HS-27A (cell line): ENCODE measurements around the gene SNRK.

Experiments
- DNase-seq: peaks from one replicate; pipeline ENCODE4 v3.0.0-alpha.2; 2012; ENCODE audit warnings: low read depth, missing footprints

The SNRK gene

DNA sequence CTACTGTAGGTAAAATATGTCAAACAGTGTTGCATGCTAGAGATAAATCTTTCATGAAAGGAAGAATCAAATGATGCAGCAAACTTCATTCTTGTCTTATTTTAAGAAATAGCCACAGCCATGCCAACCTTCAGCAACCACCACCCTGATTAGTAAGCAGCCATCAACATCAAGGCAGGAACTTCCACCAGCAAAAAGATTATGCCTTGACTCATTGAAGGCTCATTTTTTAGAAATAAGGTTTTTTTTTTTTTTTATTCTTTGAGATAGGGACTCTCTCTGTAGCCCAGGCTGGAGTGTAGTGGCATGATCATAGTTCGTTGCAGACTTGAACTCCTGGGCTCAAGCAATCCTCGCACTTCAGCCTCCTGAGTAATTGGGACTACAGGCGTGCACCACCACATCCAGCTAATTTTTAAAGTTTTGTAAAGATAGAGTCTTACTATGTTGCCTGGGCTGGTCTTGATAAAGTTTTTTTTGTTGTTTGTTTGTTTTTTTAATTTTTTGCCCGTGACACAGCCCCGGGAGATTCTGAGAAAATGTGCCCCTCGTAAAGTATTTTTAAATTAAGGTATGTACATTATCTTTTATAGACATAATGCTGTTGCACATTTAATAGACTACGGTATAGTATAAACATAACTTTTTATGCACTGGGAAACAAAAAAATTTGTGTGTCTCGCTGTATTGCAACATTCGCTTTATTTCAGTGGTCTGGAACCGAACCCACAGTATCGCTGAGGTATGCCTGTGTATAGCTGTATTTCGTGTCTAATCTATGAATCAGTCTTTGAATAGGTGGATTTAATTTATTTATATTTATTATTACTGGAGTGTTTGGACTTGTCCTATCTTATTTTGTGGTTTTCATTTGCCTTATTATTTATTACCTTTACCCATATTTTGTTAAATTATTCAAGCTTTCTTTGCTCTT, 23.3 kb downstream of the SNRK start:
- no peak for DNase-seq

DNA sequence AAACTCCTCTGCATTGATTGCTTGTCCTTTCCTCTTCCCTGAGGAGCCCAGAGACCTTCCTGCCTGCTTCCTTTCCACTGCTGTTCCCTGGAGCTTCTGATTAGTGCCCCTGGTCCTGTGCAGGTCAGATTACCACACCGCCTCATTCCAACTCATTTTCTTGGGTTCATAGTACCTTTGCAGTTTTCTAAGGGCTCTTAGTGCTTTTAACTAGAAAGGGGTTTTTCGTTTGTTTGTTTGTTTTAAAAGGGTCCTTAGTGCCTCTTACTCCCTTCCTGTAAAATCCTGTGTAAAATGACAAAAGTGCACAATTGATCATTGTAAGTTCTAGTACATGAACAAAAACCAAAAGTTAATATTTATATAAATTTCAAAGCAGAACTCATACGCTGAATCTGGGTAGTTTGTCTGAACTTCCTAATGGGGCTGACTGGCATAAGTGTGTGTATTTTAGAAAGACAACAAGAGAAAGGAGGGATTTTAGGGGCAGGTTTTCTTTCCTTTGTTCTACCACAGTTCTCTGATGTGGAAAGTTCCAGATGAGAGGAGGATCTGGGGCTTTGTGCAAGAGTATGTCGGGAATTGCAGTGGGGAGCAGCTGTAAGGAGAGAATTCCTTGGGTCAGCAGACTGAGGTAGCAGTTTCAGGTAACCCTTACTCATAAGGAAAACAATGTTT, 30.6 kb downstream of the SNRK start:
- no peak for DNase-seq

DNA sequence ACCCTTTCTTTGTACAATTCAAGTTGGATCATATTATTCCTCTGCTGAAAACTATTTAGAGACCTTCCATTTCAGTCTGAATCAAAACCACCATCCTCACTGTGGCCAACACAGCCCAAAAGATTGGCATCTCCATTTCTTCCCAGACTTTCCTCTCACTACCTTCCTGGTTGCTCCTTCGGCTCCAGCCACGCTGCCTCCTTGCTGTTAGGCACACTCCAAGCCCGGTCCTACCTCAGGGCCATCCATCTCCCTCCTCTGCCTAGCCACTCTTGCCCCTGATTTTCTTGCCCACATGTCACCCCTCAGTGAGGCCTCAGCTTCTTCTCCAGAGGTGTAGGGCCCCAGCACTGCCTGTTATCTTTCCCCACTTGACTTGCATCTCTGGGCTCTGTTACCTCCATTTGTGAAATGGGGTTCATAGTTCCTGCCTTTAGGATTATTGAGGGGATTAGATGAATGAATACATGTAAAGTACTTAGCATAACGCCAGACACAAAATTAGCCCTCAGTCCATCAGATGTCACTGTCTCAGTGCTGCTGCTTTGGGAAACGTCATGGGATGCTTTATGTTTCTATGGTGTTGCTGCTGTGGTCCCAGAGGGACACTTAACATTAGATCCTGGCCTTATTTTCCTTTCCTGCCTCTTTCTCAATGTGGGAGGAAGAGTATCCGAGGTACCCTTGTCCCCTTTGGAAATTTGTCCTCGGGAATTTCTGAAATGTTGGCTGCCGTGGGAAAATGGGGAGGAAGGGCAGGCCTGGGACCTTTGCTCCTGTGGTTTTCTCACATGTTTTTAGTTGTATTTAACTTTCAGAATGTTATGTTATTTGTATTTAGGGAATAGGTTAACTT, 31.3 kb downstream of the SNRK start:
- DNase-seq = no peak

DNA sequence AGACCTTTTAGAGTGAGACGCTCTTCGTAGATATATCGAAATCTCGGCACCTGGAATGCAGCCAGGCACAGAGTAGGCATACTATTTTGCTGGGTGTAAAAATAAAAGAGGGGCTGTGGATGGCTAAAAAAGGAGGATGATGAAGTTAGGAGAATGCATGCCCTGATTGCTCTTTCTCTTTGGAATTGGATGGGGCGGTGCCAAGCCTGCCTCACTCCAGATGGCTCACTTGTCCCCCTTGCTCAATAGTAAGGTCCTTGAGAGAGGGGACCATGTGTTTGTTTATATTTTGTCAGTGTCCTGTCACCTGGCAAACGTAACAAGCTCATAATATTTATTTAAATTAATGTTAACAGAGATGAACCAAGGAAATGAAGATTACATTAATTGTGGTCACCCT, 33.0 kb downstream of the SNRK start:
- no peak for DNase-seq

DNA sequence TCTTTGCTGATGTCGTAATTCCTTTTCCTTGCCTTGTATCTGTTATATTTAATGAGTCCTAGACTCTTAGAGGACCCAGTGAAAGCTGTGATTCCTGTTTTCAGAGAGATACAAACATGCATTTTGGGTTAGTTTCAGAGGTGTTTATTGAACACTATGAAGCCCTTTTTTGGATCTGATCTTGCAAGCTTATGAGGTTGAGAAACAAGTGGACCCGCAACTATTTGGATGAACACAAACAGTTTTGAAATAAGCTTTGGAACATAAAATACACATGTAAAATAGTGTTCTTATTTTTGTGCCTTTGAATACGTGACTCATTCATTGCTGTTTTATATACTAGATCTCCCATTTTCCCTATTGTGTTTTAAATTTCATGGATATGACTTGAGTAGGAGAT, 33.5 kb downstream of the SNRK start:
- DNase-seq = no peak

DNA sequence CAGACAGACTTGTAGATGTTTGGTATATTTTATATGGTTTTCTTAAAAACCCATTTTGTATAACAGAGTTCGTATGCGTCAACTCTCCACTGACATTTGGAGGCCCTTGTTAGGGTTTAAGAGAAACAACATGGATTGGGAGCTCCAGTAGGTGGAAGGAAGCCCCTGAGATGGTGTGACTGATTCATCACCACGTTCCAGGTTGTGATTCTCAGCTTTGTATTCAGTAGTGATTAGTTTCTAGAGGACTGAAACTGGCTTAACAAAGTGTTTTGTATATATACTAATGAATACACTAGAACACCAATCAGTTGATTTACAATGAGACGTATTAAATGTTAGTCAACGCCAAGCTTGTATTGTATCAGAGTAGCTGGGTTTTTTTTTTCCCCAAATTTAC, 33.9 kb downstream of the SNRK start:
- DNase-seq = no peak

DNA sequence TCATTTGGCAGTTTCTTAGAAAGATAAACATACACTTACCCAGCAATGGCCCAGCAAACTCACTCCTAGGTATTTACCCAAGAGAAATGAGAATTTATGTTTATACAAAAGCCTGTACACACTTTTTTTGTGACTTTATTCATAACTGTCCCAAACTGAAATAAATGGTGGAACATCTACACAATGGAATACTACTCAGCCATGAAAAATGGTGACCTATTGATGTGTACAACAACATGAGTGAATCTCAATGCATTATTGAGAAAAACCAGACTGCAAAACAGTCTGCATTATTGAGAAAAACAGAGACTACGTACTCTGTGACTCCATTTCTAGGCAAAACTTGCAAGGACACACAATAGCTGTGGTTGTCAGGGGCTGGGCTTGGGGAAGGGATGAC, 37.2 kb downstream of the SNRK start:
- DNase-seq = no peak

DNA sequence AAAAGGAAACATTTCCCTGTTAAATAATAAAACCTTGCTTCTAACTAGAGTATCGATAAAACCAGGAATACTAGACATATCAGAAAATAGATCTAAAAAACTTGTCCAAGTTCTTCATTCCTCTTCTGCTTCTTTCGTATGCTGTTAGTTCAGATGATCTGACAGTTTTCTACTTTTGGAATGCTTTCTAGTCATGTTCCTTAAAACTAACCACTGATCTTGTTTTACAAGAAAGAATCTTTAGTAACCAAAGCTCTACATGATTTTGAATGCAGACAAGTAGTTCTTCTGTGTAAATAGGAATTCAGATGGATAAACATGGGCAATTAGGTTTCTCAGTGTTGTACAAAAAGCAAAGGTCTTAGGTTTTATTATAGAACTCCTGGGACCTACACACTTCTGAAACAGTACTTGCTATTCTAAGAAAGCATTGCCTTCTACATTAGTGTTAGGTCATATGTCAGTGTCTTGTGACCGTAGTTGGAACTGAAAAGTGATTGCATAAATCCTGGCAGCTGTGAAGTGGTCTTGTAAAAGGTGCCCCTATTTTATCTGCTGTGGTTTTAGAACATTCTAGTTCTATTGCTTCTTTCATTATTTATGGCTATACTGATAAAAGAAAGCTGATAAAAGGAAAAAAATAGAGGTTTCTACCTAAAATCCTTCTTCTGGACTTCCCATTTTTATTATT, 40.7 kb downstream of the SNRK start:
- no peak for DNase-seq

DNA sequence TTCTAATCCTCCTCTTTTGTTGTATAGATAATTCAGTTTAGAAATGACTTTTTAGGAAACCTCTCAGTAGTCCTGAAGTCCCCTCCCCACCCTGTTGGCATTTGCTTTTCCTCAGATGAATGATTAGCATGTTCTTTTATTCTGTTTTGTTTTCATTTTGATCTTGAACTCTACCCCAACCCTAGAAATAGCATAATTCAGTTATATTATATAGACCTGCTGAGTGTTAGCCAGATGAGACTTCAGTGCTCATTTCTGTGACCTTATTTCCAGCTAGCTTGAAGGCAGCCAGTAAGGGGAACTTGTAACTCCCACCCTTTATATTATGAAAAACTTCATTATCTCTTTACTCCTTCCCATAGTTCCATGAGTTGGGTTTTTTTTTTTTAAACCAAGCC, 41.2 kb downstream of the SNRK start:
- DNase-seq = no peak

DNA sequence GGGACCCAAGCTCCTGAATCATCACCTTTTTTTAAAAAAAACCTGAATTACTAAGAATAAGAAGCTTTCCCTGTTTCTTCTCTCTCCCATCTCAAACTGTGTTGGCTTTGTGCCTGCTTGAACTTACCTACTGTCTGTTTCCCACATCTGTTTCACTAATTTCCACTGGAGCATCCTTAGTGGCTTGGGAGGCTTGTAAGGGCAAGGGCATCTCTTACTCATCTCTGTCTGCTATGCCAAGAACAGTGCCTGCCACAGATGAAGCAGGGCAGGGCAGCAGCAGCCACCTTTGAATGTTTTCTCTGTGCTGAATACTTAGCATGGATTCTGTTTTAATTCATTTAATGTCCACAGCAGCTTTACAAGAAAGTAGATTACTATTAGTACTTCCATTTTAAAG, 42.3 kb downstream of the SNRK start:
- DNase-seq = no peak

DNA sequence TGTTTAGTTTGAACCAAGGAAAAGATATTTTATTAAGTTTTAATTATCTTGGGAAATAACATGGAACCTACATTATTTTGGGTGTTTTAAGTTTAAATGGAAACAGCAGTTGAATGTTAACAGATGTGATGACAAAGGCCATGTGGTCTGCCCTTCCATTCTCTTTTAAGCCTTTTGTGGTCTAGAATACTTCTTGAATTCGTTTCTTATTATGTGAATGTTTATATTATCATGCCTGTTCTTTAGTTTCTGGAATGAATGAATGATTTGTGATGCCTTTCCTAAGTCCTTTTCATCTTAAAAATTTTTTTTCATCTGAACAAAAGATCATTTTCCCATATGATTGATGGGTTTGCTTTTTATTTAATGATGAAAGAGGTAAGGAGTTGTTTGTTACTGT, 44.6 kb downstream of the SNRK start:
- DNase-seq = no peak

DNA sequence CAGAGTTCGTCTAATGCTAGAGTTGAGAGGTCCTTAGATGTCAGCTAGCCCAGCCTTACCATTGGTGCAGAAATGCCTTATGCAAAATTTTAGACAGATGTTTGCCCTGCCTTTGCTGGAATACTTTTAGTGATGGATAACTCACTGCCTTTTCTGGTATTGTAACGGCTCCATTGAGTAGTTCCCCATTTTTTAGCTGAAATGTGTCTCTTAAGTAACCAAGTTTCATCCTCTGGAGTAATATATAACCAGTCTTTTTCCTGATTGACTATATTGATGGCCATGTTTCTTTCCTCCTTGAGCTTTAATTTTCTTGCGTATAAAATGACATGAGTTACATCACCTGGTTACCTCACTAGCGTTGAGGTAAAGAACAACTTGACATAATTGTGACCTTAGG, 45.0 kb downstream of the SNRK start:
- DNase-seq = no peak

DNA sequence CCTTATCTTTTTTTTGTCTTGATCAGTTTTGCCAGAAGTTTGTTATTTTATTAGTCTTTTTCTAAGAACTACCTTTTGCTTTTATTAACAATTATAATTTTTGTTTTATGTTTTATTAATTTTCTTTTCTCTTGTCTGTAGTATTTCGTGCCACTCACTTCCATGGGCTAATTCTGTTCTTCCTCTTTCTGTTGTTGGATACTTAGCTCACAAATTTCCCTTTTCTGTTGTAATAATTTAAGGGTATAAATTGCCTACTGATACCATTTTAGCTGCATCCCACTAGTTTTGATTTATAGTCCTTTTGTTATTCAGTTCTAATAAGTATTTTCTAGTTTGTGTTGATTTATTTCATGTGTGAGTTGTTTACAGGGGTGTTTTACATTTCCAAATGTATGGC, 48.6 kb downstream of the SNRK start:
- DNase-seq = no peak

DNA sequence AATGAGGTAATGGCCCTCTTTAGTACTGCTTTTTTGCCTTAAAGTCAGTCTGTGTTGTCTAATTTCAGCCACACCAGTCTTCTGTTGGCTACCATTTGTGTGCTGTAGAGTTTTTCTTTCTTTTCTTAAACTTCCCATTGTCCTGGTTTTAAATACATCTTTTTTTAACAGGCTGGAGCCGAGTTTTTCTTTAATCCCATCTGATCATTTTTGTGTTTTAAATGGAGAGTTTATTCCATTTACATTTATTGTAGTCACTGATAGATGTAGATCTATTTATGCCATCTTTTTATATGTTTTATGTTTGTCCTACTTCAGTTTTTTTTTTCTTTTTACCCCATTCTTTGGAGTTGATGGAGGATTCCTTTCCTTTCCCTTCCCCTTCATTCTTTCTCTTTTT, 49.5 kb downstream of the SNRK start:
- no peak for DNase-seq

DNA sequence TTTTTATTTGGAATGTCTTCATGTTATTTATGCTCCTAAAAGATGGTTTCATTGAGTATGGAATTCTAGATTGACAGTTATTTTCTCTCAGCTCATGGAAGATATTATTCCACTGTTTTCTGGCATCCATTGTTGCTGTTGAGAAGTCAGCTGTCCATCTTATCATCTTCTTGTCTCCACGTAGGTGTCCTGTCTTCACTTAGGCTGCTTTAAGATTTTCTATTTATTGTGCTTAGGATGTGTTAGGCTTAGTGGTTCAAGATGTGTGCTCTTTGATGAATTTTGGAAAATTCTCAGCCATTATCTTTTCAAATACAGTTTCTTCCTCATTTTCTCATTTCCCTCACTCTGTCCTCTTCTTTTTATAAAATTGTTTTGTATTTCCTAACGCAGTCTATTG, 52.0 kb downstream of the SNRK start:
- no peak for DNase-seq

DNA sequence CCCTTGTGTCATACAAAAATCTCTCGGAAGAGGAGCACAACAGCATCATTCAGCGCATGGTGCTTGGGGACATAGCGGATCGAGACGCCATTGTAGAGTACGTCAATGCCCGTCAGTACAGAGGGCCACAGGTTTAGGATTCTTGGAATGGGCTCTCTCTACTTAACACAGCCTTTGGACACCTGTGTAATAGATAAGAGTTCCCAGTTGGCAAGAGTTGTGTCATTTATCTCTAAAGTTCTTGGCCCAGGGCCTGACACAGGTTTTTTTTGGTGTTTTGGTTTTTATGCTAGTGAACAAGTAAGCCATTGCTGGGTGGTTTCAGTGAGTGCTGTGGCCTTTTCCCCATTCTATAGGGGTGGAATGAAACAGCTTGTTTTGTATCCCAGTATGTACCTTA, 54.1 kb downstream of the SNRK start:
- DNase-seq = no peak

DNA sequence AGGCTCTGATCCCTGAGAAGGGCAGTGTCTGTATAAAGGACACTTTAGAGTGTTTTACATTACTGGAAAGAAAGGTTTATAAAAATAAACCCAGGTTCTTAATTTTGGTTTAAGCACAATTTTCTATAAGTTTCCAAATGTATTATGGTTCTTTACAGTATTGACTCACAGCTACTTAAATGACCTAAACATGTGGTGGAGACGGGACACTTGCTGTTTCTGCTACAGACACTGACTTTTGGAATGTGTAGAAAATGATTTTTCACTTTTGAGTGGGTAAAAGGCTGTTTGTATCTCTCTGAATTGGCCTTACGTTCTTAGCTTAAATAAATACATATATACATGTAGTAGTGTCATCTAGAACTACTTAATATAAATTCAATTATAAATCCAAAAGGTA, 55.4 kb downstream of the SNRK start:
- no peak for DNase-seq

DNA sequence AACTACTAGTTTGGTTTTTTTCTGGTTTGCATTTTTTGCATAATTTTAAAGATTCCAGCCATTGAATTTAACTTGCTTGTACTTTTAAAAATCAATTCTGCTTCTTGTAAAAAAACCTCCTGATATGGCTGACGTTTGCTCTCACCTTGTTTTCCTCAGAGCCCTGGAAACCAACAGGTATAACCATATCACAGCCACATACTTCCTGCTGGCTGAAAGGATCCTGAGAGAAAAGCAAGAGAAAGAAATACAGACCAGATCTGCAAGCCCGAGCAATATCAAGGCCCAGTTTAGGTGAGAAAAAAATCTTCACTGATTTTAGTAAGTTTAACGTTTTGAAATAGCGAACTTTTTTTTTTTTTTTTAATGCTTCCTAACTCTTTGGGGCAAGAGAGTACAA, 56.8 kb downstream of the SNRK start:
- no peak for DNase-seq

DNA sequence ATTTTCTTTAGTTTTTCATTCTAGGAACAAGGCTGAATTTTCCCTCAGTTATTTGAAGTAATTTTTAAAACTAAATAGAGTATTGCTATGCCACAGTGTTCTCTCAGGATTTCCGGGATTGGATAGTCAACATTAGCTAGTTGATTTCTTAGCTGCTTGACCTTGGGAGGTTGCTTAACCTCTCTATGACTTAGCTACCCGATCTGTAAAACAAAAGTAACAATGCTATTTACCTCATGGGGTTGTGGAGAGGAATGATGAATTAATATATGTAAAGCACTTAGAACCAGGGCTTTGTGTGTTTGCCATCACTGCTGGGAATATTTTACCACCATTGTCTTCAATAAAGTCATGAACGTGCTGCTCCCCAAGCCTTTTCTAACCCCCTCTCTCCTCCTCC, 57.5 kb downstream of the SNRK start:
- DNase-seq = no peak

DNA sequence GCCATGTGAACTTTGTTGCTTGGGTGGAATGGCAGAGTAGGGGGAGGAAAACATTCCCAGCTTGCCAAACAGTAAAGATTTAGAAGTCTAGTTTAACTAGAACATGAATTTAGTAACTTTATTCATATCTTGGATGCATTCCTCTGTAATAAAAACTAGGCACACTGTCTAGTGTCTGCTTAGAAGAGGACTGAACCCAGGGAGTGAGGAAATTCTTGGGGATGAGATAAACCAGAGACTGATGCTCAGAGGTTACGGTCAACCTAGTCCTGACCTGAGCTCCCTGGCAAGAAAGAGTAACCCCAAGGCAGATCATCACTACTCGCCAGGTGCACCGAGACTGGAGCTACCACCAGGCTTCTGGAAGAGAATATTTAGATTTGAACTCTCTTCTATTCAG, 58.2 kb downstream of the SNRK start:
- DNase-seq = no peak

DNA sequence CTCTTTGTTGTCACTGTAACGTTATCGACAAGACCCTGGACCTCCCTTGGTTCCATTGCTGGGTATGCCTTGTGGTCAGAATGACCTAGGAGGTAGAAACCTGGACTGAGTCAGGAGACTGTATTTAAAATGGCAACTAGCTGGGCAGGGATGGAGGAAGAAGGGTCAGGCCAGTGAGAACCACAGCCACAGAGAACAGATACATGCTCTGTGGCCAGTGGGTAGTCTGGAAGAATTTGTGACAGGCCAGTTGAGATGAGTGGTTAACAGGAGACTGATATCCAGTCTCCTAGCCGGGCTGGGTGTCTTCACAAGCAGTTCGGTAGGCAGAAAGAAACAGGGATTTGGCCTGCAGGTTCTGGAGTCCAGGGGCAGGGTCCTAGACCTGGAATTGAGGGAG, 58.9 kb downstream of the SNRK start:
- DNase-seq = no peak

DNA sequence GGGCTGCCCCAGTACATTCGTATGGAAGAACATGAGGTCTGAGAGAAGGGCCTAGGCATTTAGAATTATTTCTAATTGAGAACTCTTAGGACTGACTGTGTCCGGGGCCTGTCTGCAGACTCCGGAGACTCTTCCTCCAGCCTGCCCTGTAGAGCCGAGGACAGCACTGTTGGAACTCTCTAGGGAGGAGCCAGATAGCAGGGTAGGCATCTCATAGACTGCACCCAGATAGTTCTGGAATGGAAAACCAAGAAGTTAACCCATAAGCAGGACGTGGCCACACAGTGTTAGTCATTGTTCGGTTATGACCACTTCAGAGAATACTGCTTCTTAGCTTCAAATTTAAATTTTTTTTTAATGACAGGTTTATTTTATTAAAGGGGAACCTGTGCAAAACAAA, 59.5 kb downstream of the SNRK start:
- peak; percentile 23 for DNase-seq
